ENCODE results near the gene DCUN1D2.

GRCh38 chr13:113472355-113473025 is 18.0 kb downstream of the DCUN1D2 start:
- TF ChIP-seq CTCF (IDR thresholded peaks at IDR 0.05) (no peak), POLR2A (IDR thresholded peaks at IDR 0.05) (no peak)

Data from breast epithelium (tissue), 3 donors.